Stimulated activated CD4-positive, alpha-beta T cell treated with anti-CD3 and anti-CD28 coated beads, Interleukin-2, amount 100 ng/mL, for 48 hours (primary cell): ENCODE data around the gene PLSCR2.
A peak's percentile ranks its signal among the peaks of the same experiment; 100 is the strongest.
"Not testable (repeated sequence)": the region's sequence is repeated elsewhere in the genome, so short reads cannot be mapped to it uniquely, and the experiment has no call there.

Source experiments
- DNase-seq, 2 donors: peaks; one replicate each; pipeline ENCODE4 v3.0.0-alpha.2; 2020

The PLSCR2 gene

GRCh38 chr3:146469150-146470017 lies at the start of gene PLSCR2:
Gene PLSCR2, minus strand, starts transcription at chr3:146469561. Its CDS starts 9,657 bp downstream, at chr3:146459904.
- peak; percentile 48 to 65 for DNase-seq

GRCh38 chr3:146517684-146518435 lies 48.5 kb upstream of the PLSCR2 start:
- DNase-seq: no peak

GRCh38 chr3:146513386-146514051 lies 44.2 kb upstream of the PLSCR2 start:
- no peak for DNase-seq

GRCh38 chr3:146511402-146512134 lies 42.2 kb upstream of the PLSCR2 start:
- DNase-seq: no peak

- DNase-seq: no peak
Measured at GRCh38 chr3:146507331-146508120, 38.2 kb upstream of the PLSCR2 start.

- no peak for DNase-seq
Measured at GRCh38 chr3:146505516-146505915, 36.2 kb upstream of the PLSCR2 start.

- DNase-seq: no peak
Measured at GRCh38 chr3:146504498-146505197, 35.3 kb upstream of the PLSCR2 start.

GRCh38 chr3:146503461-146504202 lies 34.3 kb upstream of the PLSCR2 start:
- peak in 1 of 2 donors; percentile 10 for DNase-seq

GRCh38 chr3:146502887-146503460 lies 33.6 kb upstream of the PLSCR2 start:
- no peak for DNase-seq

GRCh38 chr3:146501752-146502151 lies 32.4 kb upstream of the PLSCR2 start:
- no peak for DNase-seq

- no peak for DNase-seq
Measured at GRCh38 chr3:146499701-146500100, 30.3 kb upstream of the PLSCR2 start.

- peak in 1 of 2 donors; percentile 6 for DNase-seq
Measured at GRCh38 chr3:146498002-146498736, 28.8 kb upstream of the PLSCR2 start.

GRCh38 chr3:146497145-146497843 lies 27.9 kb upstream of the PLSCR2 start:
- DNase-seq: not testable (repeated sequence)

GRCh38 chr3:146496726-146497125 lies 27.4 kb upstream of the PLSCR2 start:
- no peak for DNase-seq

- no peak for DNase-seq
Measured at GRCh38 chr3:146496251-146496650, 26.9 kb upstream of the PLSCR2 start.

GRCh38 chr3:146493761-146494160 lies 24.4 kb upstream of the PLSCR2 start:
- DNase-seq: no peak

- DNase-seq: no peak
Measured at GRCh38 chr3:146493221-146493620, 23.9 kb upstream of the PLSCR2 start.

GRCh38 chr3:146491303-146491702 lies 21.9 kb upstream of the PLSCR2 start:
- DNase-seq: no peak

GRCh38 chr3:146485297-146485696 lies 15.9 kb upstream of the PLSCR2 start:
- DNase-seq: no peak
